Globus pallidus (tissue), 1 donor: Measurements from ENCODE around the gene RSL24D1.

Experiments used
- DNase-seq: peaks from one replicate; pipeline ENCODE4 v3.0.0-alpha.2; 2015; ENCODE audit warnings: low spot score

Gene RSL24D1

DNA sequence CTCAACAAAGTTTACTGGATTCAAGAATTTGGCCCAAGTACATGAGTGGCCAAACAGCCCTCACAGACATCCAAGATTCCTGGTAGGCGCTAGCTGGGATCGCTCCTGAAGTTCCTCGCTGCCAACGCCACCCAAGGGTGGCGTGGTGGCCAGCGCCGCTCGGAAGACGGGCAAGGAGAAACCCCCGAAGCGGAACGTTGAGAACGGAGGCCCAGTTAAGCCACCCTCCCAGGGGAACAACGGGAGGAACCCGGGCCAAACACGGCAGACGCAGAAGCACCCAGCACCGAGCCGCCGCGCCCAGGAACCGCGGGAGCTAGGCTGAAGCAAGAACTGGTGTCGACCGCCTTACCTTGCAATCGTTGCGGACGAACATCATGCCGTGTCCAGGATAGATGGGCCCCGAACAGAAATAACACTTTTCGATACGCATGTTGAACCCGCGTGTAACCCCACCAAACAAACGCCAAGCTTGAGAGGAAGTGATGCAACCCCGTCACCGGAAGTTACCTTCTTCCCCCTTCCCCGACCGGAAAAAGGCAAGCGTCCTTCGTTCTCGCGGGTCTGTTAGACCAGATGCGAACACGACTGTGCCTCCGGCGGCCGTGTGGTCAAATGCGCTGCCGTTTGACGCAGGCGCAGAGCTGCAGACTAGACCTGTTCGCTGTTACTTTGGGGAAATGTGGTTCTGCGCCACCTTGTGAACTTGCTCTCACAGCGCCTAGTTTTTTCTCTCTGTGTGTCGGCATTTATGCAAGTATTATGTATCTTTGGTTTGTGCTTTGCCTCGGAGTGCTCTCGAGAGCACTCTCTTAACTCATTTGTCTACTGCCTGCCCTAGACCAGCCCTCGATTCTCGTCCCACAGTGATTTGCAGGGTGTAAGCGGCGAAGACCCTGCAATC is at the start of gene RSL24D1:
RSL24D1 (minus strand) TSS at position 484 of the 904 bp plus-strand sequence; CDS start at position 433, 51 bp downstream.
- DNase-seq = peak; percentile 97

- no peak for DNase-seq
These were observed 48.3 kb upstream of the RSL24D1 start for GRCh38 chr15:55245059-55245458.

DNA sequence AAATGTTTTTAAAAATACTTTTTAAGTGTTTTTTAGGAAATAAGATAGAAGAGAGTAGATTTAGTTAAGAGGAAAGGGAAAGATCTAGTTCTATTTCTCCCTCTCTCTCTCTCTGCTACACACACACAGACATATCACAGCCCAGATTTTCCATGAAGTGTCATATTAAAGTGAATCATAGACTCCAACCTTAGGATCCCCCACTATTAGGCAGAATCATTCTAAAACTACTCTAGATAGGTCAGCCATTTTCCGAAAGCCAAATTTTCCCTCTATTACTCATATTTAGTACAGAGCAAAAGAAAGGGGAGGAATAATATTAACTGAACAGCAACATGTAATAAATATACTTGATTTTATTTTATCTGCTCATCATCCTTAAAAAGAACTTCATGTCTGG is 45.1 kb upstream of the RSL24D1 start:
- no peak for DNase-seq

- DNase-seq = no peak
These were observed 44.4 kb upstream of the RSL24D1 start for GRCh38 chr15:55241186-55241585.

DNA sequence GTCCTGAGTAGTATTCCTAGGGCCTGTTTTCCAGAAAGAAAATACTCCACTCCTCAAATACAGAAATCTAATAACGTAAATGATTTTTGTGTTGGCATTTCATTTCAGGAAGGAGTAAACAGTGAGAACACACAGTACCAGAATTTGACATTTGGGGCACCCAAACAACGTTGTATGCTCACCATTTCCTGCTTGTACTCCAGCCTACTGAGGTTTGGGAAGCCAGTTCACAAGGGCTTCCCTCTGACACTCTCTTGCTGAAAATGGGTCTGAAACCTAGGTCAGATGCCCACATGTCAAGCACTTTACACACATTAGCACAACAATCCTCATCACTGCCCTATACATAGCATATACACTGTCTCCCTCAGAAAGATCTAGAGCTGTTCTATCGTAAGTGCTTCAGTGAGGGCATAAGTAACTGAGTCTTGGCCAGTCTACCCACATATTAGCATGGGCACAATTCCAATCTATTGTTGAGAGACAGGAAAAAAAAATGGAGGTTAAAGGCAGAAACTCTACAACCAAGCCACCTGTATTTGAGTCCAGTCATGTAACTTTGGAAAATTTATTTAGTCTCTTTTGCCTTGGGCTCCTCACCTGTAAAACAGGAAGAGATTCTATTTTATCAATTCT is 43.5 kb upstream of the RSL24D1 start:
- DNase-seq = no peak

- DNase-seq = no peak
These were observed 42.8 kb upstream of the RSL24D1 start for GRCh38 chr15:55239440-55240124.

- no peak for DNase-seq
These were observed 42.1 kb upstream of the RSL24D1 start for GRCh38 chr15:55238877-55239276.

- no peak for DNase-seq
These were observed 40.7 kb upstream of the RSL24D1 start for GRCh38 chr15:55237219-55238130.

GRCh38 chr15:55235546-55236036 is 38.9 kb upstream of the RSL24D1 start:
- DNase-seq = no peak

- no peak for DNase-seq
These were observed 38.0 kb upstream of the RSL24D1 start for GRCh38 chr15:55234800-55235104.

GRCh38 chr15:55234104-55234799 is 37.5 kb upstream of the RSL24D1 start:
- DNase-seq = no peak

- no peak for DNase-seq
These were observed 34.7 kb upstream of the RSL24D1 start for GRCh38 chr15:55231455-55231854.

DNA sequence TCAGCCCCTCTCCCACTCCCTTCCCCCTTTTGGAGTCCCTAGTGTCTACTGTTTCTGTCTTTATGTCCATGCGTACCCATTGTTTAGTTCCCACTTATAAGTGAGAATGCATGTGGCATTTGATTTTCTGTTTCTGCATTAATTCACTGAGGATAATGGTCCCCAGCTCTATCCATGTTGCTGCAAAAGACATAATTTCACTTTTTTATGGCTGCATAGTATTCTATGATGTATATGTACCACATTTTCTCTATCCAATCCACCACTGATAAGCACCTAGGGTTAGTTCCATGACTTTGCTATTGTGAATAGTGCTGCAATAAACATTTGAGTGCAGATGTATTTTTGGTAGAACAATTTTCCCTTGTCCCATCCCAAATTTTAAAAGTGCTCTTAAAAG is 34.2 kb upstream of the RSL24D1 start:
- no peak for DNase-seq

- DNase-seq = no peak
These were observed 33.4 kb upstream of the RSL24D1 start for GRCh38 chr15:55230051-55230670.

DNA sequence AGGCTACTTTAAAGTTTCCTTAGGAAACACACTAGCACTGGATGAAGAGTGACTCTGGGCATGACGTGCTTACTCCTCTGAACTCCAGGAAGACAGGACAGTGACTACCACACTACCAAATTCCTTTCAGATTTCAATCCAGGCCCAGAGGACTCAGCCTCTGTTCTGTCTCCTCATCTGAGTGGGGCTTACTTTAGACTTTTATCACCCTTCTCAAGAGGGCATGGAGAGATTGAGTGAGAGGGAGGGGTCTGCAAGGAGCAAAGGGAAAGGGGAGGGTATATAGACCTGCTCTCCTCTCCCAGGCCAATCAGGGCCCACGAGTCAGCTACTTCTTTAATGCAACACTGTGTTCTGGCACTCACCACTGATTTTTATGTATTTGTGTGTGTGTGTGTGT is 29.4 kb upstream of the RSL24D1 start:
- no peak for DNase-seq

- DNase-seq = no peak
These were observed 28.2 kb upstream of the RSL24D1 start for GRCh38 chr15:55224892-55225291.

DNA sequence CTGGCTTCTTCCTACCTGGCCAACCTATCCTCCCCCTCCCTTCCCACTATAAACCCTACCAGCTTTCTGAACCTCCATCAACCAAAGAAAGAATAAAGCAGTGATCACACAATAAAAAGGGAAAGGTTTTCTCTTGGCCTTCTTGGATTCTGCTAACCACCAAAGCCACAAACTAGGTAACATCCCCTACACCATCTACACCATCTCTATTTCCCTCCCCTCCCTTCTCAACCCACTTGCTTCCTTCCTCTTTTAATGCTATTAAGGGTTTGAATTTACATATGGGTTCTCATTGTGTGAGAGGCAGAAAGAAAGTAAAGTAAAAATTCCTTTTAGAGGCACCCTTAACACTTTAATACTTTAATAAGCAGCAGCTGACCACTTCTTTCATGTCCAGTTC is 25.8 kb upstream of the RSL24D1 start:
- no peak for DNase-seq

- DNase-seq = peak; percentile 32
These were observed 24.6 kb upstream of the RSL24D1 start for GRCh38 chr15:55221090-55222011.

DNA sequence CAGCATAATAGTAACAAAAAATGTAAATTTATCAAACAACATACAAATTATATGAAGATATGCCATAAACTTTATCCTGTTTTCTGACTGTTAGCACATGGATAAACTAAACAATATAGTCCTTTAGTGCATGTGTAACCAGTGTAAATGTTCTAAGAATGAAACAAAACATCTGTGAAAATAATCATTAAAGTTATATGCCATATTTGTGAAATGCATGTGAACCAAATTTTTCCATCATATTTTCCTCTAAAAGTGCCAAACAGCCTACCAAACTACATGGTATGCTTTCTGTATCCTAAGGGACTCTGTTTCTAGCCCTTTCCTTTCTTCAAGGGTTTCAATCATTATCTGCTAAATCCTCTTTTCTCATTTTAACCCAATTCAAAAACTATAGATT is 23.9 kb upstream of the RSL24D1 start:
- DNase-seq = no peak

- DNase-seq = no peak
These were observed 21.3 kb upstream of the RSL24D1 start for GRCh38 chr15:55218056-55218455.
